Stimulated activated effector memory CD8-positive, alpha-beta T cell treated with anti-CD3 and anti-CD28 coated beads, Interleukin-12 subunit alpha, Interleukin-12 subunit beta, amount 100 ng/mL, for 72 hours (primary cell): ENCODE measurements around the gene CNOT1.
"Not testable (repeated sequence)": the region's sequence is repeated elsewhere in the genome, so short reads cannot be mapped to it uniquely, and the experiment has no call there.

Experiments used
- ATAC-seq: fragments of 150-1000 bp; cut with Tn5 transposase; 2 replicates; pipeline ENCODE4 v1.10.0; 2021
- DNase-seq, 2 donors: peaks; one replicate each; pipeline ENCODE4 v3.0.0; 2021 to 2022; ENCODE audit warnings: low spot score in 2 of 2
- H3K27ac Mint-ChIP-seq: one replicate; pipeline ENCODE4 v1.8.0; 2022; ENCODE audit warnings: mild to moderate bottlenecking, mixed read lengths
- H3K36me3 Mint-ChIP-seq: one replicate; pipeline ENCODE4 v1.8.0; 2022; ENCODE audit warnings: mild to moderate bottlenecking, mixed read lengths
- H3K4me1 Mint-ChIP-seq: one replicate; pipeline ENCODE4 v1.8.0; 2022; ENCODE audit warnings: mixed read lengths
- H3K4me3 Mint-ChIP-seq: one replicate; pipeline ENCODE4 v1.8.0; 2022; ENCODE audit warnings: mild to moderate bottlenecking, mixed read lengths
- H3K9me3 Mint-ChIP-seq: one replicate; pipeline ENCODE4 v1.8.0; 2022; ENCODE audit warnings: mixed read lengths

CNOT1 gene

DNA sequence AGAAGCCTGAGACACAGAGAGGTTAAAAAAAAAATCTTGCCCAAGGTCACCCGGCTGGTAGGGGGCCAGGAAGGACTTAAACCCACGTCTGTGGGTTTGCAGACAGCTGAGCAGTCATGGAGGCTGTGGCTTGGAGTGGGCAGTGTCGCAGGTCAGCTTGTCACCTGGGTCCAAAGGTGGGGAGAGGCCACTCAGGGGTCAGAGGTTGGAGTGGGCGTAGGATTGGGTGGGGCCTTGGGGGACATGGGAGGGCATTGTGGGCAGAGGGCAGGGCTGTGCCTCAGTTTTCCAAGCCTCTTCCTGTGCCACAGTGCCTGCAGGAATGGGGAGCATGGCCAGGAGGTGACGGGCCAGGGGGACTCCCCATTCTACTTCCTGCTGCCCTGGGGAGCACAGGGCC, 131.7 kb downstream of the CNOT1 start:
- H3K4me3 Mint-ChIP-seq = no peak overlapping the region
- H3K4me1 Mint-ChIP-seq = peaks cover 30% of the 10 kb centered on the region
- DNase-seq = no peak
- no peaks in the 10 kb centered on the region for H3K36me3 Mint-ChIP-seq
- H3K9me3 Mint-ChIP-seq = no peaks in the 10 kb centered on the region
- ATAC-seq = no peak
- peak overlapping the region; percentile 26 for H3K27ac Mint-ChIP-seq

DNA sequence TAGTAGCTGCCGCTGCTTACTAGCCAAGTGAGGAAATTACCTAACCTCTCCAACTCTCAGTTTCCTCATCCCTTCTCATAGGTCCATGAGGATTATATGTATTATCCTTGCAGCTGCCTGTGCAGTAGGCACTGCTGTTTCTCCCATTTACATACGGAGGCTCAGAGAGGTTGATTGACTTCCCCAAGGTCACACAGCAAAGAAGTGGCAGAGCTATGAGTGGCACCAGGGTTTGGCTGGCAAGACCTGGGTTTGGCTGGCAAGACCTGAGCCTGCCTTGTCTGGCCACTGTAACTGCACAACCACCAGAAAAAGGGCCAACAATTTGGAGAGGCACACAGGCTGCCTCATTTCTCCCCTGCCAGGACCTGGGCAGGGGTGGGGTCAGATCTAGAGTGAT, 132.2 kb downstream of the CNOT1 start:
- Mint-ChIP-seq H3K4me1 (peaks cover 30% of the 10 kb centered on the region), H3K9me3 (no peaks in the 10 kb centered on the region), H3K27ac (no peak overlapping the region), H3K4me3 (no peak overlapping the region), H3K36me3 (no peaks in the 10 kb centered on the region)
- no peak for ATAC-seq
- DNase-seq = no peak

DNA sequence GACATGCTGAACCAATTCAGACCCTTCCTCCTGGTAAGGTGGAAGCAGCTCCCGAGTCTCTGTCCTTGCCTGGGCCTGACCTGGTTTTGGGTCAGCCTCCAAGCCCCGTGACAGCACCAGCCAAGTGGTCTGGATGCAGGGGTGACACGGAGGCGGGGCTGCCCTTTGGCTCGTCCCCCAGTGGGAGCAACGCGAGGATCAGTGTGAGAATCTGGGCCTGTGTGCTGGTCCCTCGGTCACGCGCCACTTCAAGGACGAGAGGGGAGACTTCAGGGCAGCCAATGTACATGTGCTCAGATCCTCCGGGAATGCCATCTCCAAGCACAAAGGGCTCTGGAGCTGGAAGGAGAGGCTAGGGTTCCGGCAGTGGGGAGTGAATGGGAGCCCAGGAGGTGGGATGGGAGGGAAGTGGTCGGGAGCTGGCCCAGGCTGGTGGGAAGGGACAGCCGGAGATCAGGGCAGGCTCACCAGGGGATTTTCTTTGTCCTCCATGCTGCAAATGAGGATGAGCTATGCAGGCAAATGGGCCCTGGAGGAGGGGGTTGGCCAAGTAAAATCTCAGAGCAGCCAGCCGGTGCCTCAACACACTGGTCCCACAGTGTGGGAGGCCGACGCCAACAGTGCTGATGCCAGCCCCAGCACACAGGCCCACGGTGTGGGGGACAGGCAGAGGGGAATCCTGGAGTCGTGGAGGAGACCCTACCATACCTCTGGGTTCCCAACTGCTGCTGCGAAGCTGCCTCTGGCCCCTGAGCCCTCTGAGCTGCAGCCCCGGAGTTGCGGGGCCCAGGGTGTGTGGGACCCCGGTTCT, 133.9 kb downstream of the CNOT1 start:
- no peak overlapping the region for H3K4me3 Mint-ChIP-seq
- H3K9me3 Mint-ChIP-seq = no peaks in the 10 kb centered on the region
- peak overlapping the region; percentile 87 for H3K27ac Mint-ChIP-seq
- ATAC-seq = no peak
- no peak for DNase-seq
- H3K36me3 Mint-ChIP-seq = no peaks in the 10 kb centered on the region
- H3K4me1 Mint-ChIP-seq = peaks cover 23% of the 10 kb centered on the region

DNA sequence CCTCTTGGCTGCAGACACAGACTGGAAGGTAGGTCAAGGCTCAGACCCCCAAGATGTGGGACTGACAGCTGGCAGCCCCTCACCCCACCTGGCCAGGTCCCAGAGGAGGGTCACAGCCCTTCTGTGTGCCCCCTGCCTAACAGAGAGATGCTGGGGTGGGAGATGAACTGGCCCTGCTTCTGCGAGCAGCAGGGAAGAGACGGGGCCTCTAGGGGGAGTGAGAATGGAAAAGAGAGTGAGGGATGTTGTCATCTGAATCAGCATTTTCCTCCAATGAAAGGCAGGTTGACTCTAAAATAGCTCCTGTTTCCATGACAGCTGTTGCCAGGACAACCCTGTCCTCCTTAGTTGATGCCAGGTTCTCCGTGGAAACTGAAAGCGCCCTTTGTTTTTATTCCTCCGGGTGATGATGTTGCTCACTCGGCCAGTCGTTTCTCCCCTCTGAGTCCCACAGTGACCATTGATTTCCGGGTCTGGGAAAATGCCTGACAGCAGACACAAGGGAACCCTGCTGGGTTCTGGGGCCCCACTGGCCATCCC, 134.6 kb downstream of the CNOT1 start:
- Mint-ChIP-seq H3K4me1 (peaks cover 18% of the 10 kb centered on the region), H3K9me3 (no peaks in the 10 kb centered on the region), H3K27ac (peak overlapping the region; percentile 87), H3K36me3 (no peaks in the 10 kb centered on the region), H3K4me3 (no peak overlapping the region)
- ATAC-seq (peak; percentile 54), DNase-seq (peak in 1 of 2 donors; percentile 57)

DNA sequence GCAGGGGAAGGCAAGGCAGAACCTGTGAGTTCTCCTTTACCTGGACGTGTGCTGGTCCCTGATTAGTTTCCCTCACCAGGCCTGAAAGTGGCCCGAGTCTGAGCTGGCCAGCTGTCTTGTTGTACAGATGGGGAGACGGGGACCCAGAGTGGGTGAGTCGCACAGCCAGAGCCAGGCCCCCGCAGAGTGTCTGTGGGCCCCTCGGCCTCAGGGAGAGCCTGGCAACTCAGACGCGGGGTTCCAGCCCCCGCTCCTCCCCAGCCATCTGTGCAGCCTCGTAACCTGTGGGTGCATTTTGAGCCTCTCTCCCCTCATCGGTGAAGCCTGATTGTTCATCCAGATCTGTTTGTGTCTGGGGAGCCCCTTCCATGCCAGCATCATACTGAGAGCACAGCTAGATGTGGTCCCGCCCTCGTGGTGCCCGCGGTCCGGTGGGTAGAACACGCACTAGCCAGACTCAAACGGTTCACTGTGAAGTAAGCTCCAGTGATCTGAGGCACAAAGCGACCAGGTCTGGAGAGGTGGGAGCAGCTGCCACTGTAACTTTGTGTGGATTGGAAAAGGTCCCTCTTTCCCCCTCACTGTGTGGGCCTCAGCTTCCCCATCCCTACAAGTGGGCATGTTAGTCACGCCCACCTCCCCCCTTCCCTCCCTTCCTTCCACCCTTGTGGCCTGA, 135.7 kb downstream of the CNOT1 start:
- ATAC-seq (no peak), DNase-seq (no peak)
- H3K4me1 Mint-ChIP-seq = peaks cover 14% of the 10 kb centered on the region
- no peak overlapping the region for H3K27ac Mint-ChIP-seq
- no peak overlapping the region for H3K4me3 Mint-ChIP-seq
- H3K36me3 Mint-ChIP-seq = no peaks in the 10 kb centered on the region
- no peaks in the 10 kb centered on the region for H3K9me3 Mint-ChIP-seq

DNA sequence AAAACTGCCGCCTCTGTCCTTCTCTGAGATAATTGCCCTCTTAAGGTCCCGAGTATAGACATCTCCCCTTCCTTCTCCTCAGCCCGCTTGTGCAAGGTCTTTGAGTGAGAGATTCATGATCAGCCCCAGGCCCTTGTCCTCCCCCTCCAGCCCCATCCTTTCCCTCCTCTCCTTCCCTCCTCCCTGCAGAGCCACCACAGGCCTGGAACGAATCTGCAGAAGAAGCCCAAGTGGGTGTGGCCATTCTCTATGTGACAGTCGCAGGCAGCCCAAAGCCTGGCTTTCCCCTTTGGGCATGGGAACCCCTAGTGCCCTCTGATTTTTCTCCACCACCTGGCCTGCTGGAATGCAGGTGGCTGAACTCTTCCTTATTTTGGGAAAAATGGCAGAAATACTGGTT, 136.9 kb downstream of the CNOT1 start:
- no peaks in the 10 kb centered on the region for H3K9me3 Mint-ChIP-seq

DNA sequence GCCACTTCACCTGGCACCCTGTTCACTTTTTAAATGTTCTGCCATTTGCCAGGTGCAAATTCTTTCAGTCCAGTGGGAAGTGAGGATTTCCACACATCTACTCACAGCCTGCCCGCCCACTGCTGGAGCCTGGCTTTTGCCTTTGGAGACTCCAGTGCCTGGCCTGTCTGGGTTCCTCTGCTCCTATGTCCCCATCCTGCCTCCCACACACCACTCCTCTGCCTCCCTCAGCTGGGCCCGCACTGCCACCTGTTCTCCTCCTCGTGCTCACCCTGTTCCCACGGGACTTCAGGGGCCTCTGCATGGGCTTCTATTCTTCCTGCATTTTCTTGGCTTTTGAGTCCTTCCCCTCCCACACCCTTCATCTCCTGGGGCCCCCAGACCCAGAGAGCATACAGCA, 137.6 kb downstream of the CNOT1 start:
- no peak for DNase-seq

More for the DNA sequence above, 136.9 kb downstream of the CNOT1 start:
- ATAC-seq (no peak), DNase-seq (no peak)
- no peaks in the 10 kb centered on the region for H3K36me3 Mint-ChIP-seq
- no peak overlapping the region for H3K4me3 Mint-ChIP-seq
- H3K27ac Mint-ChIP-seq = no peak overlapping the region
- H3K4me1 Mint-ChIP-seq = peaks cover 9% of the 10 kb centered on the region

DNA sequence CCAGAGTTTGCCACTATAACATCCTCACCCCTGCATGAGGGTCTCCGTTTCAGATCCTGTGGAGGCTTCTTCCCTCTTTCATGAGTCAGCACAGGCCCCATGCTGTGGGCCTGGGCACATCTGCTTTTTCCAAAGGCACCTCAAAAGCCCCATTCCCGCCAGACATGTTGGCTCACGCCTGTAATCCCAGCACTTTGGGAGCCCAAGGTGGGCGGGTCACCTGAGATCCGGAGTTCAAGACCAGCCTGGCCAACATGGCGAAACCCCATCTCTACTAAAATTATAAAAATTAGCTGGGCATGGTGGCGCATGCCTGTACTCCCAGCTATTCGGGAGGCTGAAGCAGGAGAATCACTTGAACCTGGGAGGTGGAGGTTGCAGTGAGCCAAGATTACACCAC, 139.1 kb downstream of the CNOT1 start:
- DNase-seq, H3K4me3 Mint-ChIP-seq, H3K36me3 Mint-ChIP-seq, H3K27ac Mint-ChIP-seq, H3K9me3 Mint-ChIP-seq, ATAC-seq, H3K4me1 Mint-ChIP-seq: not testable (repeated sequence)

More for the DNA sequence above, 137.6 kb downstream of the CNOT1 start:
- Mint-ChIP-seq H3K4me1 (peaks cover 9% of the 10 kb centered on the region), H3K4me3 (no peak overlapping the region), H3K9me3 (no peaks in the 10 kb centered on the region), H3K27ac (no peak overlapping the region), H3K36me3 (no peaks in the 10 kb centered on the region)
- no peak for ATAC-seq

DNA sequence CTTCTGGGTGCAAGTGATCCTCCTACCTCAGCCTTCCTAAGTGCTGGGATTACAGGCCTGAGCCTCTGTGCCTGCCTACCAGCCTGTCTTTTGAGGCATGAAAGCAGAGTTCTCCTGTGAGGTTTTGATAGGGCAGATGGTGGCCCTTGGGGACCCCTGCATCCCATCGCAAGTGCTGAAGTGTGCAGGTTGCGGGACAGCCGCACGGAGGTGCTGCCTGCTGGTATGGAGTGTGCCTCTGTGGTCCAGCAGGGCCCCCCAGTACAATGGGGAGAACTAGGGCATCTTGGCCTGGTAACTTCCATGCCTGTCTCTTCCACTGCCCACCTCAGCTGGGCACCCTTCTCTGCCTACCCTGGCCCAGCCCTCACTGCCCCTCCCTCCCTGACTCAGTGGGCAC, 139.6 kb downstream of the CNOT1 start:
- Mint-ChIP-seq H3K4me1 (peaks cover 1% of the 10 kb centered on the region), H3K9me3 (no peaks in the 10 kb centered on the region)

DNA sequence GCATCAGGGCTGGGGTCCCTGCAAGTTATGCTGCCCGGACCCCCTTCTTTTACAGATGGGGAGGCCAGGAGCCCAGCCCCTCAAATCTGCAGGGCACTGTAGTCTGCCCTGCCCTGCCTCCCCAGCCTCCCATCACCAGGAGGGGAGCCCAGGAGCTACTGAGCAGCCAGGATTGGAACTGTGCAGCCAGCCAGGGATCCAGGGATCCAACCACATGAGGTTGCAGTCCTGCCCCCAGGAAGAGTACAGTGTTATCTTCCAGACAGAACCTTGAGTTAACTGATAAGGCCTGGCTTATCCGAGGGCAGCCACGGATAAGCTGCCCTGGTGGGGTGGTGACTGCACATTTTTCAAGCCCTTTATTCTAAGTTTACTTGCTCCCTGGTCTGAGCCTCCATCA, 141.1 kb downstream of the CNOT1 start:
- Mint-ChIP-seq H3K4me3 (no peak overlapping the region), H3K9me3 (no peaks in the 10 kb centered on the region), H3K27ac (no peak overlapping the region), H3K36me3 (no peaks in the 10 kb centered on the region), H3K4me1 (no peaks in the 10 kb centered on the region)
- ATAC-seq (no peak), DNase-seq (no peak)

More for the DNA sequence above, 139.6 kb downstream of the CNOT1 start:
- Mint-ChIP-seq H3K27ac (no peak overlapping the region), H3K36me3 (no peaks in the 10 kb centered on the region), H3K4me3 (no peak overlapping the region)
- ATAC-seq (no peak), DNase-seq (no peak)

DNA sequence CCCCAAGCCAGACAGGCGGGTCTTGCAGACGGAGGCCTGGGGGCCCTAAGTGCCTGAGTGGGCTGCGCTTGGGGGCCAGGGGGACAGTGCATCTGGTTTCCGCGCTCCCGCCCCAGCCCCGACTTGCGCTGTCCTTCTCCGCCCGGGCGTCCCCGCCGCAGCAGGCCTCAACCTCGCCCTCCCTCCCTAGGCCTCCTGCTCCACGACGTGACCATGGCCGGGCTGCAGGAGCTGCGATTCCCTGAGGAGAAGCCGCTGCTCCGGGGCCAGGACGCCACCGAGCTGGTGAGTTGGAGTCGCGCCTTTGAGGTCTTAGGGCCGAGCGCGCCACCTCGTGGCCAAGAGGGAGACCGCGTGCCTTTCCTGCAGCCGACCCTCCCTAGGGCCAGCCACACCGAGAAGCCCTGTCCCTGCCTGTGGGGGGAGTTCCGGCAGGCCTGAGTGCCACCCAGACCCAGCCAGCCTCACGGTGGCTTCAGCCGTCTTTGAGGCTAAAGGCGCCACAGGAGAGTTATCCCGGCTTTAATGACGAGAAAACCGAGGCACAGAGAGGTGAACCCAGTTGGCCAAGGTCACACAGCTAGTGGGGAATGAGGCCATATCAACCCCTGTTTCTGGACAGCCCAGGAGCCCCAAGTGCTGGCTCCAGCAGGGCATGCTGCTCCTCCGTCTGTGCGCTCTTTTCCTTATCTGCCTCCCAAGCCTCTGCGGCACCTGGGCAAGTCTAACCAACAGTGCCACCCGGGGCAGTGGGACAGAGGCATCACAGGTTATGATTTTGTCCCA, 141.9 kb downstream of the CNOT1 start:
- H3K9me3 Mint-ChIP-seq = no peaks in the 10 kb centered on the region
- DNase-seq (peak; percentile 70 to 85), ATAC-seq (peak; percentile 81)
- no peaks in the 10 kb centered on the region for H3K4me1 Mint-ChIP-seq
- no peaks in the 10 kb centered on the region for H3K36me3 Mint-ChIP-seq
- no peak overlapping the region for H3K4me3 Mint-ChIP-seq
- H3K27ac Mint-ChIP-seq = no peak overlapping the region

DNA sequence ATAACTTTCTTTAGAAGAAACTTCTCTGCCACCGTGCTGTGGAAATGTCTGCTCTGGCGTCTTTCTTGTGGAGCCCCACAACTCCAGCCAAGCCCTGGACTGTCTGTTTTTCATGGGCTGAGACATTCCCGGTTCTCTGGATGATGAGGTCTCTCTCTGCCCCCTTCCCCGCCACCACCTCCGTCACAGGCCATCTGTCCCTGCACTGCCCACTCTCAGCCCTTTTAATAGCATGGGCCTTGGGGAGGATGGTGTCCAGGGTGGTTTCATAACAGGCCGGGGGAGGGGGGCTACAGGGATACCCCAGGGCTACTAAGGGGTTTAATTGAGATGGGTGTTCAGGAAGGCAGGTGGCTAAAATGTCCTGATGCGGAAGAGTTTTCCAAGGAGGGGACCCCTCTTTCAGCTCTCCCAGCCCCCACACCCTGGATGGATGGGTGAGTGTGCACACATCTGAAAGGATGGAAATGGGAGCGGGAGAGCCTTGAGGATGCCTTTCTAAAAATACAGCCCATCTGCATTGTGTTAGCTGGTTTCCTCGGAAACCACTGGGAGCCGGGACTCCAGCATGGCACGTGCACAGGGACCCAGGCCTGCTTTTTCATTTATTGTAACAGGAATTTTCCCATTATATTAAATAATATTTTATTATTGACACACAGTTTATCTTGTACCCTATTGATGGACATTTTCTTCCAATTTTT, 144.3 kb downstream of the CNOT1 start:
- DNase-seq (no peak), ATAC-seq (no peak)
- Mint-ChIP-seq H3K36me3 (no peaks in the 10 kb centered on the region), H3K4me3 (no peak overlapping the region), H3K4me1 (no peaks in the 10 kb centered on the region), H3K27ac (no peak overlapping the region), H3K9me3 (no peaks in the 10 kb centered on the region)

DNA sequence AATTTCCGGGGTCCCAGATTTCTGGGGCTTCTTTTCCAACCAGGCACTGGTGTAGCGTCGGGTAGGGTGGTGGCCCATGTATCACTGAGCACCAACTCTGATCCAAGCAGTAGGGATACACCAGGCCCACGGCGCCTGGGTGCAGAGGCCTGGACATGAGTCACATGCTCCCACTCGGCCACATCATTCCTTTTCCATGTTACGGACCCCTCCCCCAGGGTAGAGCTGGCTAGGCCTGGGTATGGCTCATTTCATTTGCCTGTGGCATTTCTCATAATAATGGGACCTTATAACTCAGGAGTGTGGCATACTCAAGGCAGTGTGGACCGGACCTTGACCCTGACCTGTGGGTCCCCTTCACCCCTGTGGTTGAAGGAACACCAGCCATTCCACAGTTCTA, 147.7 kb downstream of the CNOT1 start:
- Mint-ChIP-seq H3K36me3 (no peaks in the 10 kb centered on the region), H3K4me1 (no peaks in the 10 kb centered on the region), H3K9me3 (no peaks in the 10 kb centered on the region), H3K27ac (no peak overlapping the region), H3K4me3 (no peak overlapping the region)
- ATAC-seq (no peak), DNase-seq (no peak)

DNA sequence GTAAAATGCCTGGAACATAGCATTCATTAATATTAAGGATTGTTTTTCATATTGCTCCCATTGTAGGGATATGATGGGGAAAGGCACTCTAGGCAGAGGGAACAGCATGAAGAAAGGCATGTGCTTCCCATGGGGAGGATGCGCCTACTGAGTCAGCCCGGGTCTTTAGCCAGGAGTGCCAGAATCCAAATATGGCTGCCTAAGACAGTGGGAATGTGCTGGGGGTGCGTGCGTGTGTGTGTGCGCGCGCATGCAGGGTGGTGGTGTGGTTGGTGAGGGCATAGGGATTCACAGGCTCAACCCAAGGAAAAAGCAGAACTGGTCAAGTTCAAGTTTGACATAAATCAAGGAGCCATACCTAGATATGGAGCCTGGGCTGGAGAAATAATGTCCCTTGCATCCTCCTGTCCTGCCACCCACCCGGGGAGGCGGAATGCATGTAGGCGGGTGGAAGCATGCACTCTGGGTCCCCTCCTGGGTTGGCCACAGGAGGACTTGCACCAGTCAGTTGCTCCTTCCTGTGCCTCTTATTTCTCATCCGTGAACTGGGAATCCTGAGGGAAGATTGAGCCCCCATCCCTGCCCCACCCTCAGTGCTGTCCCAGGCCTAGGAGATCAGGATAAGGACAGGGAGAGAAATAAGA, 148.3 kb downstream of the CNOT1 start:
- Mint-ChIP-seq H3K9me3 (no peaks in the 10 kb centered on the region), H3K27ac (no peak overlapping the region), H3K4me1 (no peaks in the 10 kb centered on the region), H3K4me3 (no peak overlapping the region), H3K36me3 (no peaks in the 10 kb centered on the region)
- ATAC-seq (no peak), DNase-seq (no peak)
